ENCODE measurements around the gene WRAP73.
A peak's percentile ranks its signal among the peaks of the same experiment; 100 is the strongest.
"Not testable (repeated sequence)": the region's sequence is repeated elsewhere in the genome, so short reads cannot be mapped to it uniquely, and the experiment has no call there.

WRAP73 gene

DNA sequence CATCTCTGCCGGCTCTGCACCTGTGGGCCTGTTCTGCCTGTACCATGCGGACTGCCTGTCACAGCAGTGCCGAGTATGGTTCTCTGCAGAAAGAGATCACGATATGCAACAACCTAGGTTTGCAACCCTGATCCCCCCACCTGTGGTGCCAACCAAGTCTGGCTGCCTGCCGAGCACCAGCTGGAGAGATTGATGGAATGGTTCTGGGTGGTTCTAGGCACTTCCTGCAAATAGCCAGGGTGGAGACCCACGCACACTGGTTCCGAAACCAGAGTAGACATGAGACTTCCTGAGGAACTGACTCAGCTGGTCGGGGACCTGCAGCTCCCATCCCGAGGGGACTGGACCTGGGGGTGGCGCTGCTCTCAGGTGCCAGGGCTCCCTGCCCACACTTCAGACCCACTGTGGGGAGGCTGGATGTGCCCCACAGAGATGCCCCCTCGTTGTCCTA lies 19.7 kb downstream of the WRAP73 start:
- no peak for DNase-seq (ENCODE audit: low spot score)

DNA sequence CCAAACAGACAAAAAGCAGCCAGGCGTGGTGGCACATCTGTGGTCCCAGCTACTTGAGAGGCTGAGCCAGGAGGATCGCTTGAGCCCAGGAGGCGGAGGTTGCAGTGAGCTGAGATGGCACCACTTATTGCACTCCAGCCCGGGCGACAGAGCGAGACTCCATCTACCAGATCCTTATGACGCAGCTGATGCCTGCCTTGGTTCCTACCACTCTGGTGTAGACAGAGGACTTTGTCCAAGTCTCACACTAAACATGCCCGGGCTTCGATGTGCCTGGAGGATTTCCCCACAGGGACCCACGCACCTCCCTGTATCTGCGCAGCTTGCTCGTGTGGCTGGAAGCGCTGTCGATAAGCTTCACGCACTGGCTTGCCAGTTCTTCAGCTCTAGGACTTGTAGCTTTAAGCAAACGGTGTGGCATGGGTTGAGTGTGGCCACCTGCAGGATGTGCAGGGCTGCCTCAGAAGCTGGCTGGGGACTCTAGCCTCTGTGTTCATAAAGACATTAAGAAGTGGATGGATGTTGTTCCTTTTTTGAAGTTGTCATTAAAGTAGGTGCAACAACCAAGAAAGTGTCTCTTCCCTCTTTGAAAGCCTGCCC lies 20.2 kb downstream of the WRAP73 start:
- no peak for DNase-seq (ENCODE audit: low spot score)

DNA sequence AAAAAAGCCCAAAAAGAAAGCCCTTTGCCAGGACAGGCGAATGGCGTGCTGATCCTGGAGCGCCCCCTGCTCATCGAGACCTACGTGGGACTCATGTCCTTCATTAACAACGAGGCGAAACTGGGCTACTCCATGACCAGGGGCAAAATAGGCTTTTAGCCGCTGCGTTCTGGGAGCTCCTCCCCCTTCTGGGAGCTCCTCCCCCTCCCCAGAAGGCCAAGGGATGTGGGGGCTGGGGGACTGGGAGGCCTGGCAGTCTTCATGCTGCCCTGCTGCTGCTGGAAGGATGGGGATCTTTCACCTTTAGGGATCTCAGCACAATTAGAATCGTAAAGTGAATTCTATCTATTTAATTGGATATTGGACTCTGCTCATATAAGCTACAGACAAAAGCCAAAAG lies 21.5 kb downstream of the WRAP73 start:
- DNase-seq (ENCODE audit: low spot score) = no peak

DNA sequence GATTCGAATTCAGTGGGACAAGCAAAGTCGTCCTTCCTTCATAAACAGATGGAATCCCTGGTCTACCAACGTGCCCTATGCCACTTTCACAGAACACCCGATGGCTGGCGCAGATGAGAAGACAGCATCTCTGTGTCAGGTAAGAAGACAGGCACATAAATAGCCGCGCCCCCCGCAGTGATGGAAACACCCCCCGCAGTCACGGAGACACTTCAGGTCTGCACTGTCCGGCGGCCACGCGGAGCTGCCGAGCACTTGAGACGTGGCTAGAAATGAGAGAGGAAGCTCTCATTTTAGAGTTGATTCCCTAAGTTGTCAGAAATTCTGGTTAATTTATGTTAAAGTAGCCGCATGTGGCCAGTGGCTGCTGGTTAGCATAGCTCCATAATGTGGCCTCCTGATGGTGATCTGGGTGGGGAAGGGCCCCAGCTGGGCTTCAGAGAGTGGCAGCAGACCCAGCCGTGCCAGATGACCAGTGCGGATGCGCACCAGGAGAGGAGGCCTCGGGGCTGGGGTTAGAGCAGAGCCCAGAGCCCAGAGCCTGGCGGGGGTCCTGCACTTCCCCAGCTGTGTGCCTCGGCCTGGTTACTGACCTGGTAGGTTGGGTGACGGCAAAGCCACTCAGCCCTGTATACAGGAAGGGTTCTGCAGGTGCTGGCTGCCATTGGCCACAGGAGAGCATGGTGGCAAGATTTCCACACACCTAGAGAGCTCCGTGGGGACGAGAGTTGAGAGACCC lies 22.2 kb downstream of the WRAP73 start:
- no peak for DNase-seq (ENCODE audit: low spot score)

DNA sequence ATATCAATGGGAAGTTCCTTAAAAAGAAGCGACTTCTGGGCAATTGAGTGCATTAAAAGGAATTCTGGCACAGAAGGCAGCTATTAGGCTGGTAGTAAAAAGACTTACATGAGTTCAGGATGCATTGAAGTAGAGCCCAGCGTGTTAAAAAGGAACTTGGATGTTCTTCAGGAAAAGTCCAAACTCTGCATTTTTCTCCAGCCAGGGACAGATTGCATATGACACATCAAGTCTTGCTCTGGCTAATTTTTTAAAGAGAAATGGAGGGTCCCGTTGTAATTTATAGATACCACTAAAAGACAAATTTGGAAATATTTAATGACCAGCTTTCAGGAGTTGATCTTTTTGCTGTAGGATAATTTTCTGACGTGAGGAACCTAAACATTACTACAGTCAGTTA lies 23.9 kb downstream of the WRAP73 start:
- no peak for DNase-seq (ENCODE audit: low spot score)

DNA sequence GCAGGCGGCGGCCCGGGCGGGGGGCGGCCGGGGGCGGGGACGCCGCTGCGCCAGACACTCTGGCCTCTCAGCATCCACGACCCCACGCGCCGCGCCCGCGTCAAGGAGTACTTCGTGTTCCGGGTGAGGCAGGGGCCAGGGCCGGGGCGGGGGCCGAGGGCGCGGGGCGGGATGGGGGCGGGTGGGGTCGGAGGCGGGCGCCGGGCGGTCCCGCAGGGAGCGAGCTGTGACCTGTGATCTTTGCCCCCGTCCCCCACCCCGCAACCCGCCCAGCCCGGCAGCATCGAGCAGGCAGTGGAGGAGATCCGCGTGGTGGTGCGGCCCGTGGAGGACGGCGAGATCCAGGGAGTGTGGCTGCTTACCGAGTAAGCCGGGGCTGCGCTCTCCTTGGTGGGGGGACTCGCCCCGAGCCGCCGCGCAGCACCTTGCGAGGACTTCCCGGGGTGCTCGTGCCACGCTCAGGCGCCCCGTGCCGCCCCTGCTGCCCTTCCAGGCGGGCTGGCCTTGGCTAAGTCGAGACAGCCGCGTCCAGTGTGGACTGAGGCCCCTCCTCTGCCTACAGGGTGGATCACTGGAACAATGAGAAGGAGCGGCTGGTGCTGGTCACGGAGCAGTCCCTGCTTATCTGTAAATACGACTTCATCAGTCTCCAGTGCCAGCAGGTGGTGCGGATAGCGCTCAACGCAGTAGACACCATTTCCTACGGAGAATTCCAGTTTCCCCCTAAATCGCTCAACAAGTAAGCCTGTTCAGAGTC lies 24.6 kb downstream of the WRAP73 start:
- peak; percentile 19 for DNase-seq (ENCODE audit: low spot score)

DNA sequence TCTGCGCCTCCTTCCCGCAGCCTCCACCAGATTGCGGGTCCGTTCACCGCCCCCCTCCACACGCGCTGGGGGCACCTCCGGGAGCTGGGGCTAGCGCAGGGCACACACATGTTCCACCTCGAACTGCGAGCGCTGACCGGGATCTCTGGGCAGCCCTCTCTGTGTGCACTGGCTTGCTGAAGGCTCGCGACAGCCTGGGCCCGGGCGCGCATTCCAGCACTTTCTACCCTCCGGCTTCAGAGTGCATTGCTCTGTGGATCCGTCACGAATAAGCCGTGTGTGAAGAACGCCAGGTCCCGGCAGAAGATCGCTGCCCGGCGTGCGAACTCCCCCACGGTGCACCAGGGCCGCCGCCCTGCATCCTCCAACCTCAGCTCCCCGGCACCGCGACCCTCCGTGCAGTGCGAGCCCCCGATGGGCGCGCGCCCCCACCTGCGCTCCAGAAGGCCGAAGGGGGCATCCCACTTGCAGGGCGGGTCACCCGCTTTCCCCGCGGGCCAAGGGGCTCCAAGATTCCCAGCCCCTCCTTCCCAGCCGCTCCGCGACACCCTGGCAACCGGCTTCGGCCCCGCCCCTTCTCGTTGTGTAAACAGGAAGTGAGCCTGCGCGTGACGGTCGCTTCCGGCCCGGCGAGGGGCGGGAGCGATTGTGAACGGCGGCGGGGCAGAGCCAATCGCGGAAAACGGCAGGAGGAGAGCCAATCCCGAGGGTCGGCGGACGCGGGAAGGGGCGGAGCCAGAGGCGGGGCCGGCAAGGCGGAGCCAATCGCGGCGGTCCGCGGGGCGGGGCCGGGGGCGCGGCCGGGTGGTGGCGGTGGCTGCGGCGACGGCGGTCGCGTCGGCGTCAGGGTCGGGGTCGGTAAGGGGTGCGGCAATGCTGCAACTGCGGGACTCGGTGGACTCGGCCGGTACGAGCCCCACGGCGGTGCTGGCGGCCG lies 25.4 kb downstream of the WRAP73 start, which contains the start of gene TPRG1L:
TSS of gene TPRG1L (plus strand) at position 816 of the 937 bp plus-strand sequence. CDS start at position 874, 58 bp downstream.
- DNase-seq (ENCODE audit: low spot score) = peak; percentile 97

DNA sequence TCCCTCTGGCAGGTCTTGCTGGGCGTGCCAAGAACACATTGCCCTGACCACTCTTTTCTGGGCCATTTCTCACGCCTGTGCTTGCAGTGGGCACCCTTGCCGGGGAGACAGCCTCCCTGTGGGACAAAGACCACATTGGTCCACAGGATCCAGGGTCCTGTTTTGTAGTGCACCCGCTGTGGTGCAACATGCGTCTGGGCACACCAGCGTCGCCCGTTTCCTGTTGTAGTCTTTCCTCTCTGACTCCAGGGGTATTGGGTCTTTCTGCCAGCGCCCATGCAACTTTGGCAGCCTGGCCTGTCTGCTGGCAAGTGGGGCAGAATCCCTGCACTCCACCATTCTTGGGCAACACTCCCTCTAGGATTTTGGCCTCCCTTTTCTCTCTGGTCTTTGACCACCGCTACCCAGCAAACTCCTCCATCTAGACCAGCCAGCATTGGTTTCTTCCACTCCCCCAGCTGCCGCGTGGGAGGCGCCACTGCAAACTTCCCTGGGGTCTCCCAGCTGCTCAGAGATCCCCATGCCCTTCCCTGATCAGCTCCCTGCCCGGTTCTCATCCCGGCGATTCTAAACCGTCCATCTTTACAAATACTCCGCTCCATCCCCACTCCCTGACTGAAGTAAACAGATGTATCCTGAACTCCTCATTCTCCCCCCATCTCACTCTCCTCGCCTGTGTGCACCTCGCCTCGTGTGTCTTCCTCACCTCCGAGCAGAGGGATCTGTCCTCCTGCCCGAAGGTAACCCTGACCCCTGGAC lies 26.3 kb downstream of the WRAP73 start:
- no peak for DNase-seq (ENCODE audit: low spot score)

DNA sequence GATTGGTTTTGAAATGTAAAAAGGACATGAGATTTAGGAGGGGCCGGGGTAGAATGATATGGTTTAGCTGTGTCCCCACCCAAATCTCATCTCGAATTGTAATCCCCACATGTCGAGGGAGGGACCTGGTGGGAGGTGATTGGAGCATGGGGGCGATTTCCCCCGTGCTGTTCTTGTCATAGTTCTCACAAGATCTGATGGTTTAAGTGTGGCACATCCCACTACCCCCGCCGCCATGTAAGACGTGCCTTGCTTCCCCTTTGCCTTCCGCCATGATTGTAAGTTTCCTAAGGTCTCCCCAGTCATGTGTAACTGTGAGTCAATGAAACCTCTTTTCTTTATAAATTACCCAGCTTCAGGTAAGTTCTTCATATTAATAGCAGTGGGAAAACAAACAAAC lies 27.8 kb downstream of the WRAP73 start:
- DNase-seq (ENCODE audit: low spot score) = not testable (repeated sequence)

DNA sequence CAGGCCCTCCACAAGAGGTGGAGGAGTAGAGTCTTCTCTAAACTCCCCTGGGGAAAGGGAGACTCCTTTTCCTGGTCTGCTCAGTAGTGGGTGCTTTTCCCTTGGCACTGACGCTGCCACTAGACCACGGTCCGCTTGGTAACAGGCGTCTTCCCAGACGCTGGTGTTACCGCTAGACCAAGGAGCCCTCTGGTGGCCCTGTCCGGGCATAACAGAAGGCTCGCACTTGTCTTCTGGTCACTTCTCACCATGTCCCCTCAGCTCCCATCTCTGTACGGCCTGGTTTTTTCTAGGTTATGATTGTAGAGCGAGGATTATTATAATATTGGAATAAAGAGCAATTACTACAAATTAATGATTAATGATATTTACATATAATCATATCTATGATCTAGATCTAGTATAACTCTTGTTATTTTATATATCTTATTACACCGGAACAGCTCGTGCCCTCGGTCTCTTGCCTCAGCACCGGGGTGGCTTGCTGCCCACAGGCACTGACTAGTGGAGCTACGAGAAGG lies 28.7 kb downstream of the WRAP73 start:
- DNase-seq (ENCODE audit: low spot score) = not testable (repeated sequence)

DNA sequence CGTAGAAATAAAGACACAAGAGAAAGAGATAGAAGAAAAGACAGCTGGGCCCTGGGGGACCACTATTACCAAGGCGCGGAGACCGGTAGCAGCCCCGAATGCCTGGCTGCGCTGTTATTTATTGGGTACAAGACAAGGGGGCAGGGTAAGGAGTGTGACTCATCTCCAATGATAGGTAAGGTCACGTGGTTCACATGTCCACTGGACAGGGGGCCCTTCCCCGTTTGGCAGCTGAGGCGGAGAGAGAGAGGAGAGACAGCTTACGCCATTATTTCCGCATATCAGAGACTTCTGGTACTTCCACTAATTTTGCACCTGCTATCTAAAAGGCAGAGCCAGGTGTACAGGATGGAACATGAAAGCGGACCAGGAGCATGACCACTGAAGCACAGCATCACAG lies 29.2 kb downstream of the WRAP73 start:
- DNase-seq (ENCODE audit: low spot score) = no peak

DNA sequence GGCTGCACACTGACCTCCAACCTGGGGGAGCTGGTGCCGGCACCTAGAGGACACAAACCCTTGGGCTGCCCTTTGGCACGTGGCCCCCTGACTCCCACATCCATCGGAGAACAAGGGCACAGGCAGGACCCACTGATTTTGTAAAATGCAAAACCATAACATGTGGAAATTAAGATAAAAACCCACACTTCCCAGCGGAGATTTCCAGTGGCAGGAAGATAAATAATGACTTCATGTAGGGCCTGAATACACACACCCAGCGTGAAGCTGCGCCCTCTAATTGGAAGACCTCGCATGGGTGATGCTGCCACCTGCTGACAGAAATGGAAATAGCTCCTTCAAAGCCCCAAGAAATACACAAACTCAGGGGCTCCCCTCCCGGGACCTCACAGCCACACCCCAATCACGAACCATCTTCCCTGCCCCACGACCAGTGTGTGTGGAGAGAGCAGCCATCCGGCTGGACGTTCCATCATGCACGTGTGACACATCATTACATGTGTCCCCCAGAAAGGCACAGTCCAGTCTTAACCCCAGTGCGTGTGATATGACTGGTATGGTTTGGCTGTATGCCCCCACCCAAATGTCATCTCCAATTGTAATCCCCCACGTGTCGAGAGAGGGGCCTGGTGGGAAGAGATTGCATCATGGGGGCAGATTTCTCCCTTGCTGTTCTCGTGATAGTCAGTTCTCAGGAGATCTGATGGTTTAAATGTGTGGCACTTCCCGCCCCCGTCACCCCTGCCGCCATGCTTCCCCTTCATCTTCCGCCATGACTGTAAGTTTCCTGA lies 30.8 kb downstream of the WRAP73 start:
- DNase-seq (ENCODE audit: low spot score) = peak; percentile 77

DNA sequence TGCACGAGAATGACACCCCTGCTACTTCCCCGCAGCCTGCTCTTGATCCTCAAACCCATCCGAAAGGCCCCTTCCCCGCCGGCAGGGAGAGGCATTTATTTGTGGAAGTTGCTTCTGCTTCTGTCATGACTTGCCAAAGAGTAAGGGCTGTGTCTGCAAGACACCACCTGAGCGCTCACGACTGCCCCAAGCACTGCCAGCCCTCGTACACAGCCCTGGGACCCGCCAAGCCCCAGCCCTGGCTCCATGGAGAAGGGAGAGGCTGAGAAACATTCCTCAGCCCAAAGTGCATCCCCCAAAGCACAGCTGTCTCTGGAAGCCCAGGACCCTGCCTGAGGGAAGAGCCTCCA lies 31.4 kb downstream of the WRAP73 start:
- DNase-seq (ENCODE audit: low spot score) = no peak

DNA sequence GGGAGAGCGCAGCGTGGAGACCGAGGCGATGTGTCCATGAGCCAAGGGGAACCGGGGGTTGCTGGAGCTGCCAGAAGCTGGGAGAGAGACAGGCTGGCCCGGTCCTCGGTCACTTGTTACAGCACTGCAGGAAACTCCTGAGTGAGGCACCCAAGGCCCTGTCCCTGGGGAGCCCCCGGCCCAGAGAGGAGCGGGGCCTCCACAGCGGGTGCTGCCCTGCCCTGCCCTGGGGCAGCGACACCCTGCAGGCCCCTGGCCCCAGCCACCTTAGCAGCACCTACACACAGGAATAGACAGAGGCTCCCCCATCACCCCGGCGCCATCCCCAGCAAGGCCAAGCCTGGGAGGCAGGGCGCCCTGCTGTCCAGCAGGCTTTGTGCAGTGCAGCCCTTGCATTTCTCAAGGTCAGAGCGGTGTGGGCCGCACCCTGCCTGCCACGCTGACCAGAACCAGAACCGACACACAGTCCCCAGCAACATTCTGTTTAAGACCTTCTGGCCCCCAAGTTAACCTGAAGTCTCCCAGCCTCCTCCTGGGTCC lies 32.0 kb downstream of the WRAP73 start:
- DNase-seq (ENCODE audit: low spot score) = no peak

DNA sequence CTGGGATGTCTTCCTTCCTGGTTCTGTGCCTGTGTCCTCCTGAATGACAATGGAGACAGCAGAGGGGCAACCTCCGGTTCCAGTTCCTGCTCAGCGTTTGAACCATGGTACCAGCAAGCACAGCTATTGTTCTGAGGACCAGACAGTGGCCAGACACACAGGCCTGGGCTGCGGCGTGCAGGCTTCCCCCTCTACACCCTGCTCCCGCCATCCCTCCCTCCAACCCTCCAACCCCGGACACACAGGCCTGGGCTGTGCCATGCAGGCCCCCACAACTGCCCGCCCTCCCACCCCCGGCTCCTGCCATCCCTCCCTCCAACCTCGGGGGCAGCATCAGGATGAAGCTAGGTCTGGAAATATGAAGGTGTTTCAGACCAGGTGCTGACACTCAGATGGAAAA lies 33.0 kb downstream of the WRAP73 start:
- no peak for DNase-seq (ENCODE audit: low spot score)

DNA sequence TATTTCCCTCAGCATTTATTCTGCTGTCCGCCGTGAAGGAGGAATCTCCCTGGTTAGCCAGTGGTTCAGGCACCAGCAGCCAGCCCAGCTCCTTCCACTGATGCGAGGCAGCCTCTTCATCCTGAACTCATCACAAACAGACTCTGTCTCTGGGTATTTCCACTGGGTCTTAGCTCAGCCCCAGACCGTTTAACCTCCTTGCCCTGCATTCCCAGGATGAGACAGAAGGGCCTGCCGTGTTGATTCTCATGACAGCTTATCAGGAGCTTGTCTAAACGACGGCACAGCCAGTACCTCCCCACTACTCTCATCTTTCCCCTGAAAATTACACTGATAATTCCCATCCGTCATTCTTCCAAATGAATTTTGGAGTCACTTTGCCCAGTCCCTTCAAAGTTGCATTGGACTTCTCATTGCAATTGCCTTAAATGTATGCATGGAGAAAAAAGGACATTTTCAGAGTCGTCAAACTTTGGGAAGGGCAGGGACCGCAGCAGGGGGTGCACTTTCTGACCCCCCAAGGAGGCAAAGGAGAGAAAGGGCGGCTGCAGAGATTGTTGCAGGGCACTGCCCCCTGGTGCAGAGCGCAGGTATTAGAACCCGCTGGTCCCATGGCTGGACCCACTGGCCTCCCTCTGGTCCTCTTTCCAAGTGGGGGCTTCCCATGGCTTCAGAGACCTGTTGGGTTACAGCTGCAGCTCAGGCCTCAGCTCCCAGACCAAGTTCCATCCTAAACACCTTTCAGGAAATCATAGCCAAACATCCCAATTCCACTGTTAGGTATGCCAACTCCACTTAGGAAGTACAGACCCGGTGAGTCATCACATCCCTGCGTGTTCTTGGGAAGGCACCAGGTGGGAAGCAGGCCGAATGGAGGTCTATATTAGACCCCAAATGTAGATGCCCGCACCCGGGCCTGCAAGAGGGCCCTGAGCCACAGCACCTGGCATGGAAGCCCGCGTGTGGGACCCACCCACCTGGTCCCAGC lies 34.9 kb downstream of the WRAP73 start:
- no peak for DNase-seq (ENCODE audit: low spot score)

DNA sequence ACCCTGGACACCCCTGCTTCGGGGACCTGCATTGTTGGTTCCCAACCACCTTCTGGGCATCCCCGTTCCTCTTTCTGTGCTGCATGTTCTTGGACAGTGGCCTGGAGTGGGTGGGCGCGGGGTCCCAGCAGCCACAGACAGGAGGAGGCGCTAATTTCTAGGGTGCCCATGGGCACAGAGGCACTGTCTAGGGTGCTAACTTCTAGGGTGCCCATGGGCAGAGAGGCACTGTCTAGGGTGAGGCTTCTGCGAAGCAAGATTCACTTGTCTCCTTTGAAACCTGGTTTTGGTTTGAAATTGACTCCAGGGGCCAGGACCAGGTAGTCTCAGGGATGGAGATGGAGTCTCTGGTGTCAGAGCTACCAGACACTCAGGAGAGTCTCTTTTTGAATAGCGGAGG lies 37.8 kb downstream of the WRAP73 start:
- DNase-seq (ENCODE audit: low spot score) = no peak

DNA sequence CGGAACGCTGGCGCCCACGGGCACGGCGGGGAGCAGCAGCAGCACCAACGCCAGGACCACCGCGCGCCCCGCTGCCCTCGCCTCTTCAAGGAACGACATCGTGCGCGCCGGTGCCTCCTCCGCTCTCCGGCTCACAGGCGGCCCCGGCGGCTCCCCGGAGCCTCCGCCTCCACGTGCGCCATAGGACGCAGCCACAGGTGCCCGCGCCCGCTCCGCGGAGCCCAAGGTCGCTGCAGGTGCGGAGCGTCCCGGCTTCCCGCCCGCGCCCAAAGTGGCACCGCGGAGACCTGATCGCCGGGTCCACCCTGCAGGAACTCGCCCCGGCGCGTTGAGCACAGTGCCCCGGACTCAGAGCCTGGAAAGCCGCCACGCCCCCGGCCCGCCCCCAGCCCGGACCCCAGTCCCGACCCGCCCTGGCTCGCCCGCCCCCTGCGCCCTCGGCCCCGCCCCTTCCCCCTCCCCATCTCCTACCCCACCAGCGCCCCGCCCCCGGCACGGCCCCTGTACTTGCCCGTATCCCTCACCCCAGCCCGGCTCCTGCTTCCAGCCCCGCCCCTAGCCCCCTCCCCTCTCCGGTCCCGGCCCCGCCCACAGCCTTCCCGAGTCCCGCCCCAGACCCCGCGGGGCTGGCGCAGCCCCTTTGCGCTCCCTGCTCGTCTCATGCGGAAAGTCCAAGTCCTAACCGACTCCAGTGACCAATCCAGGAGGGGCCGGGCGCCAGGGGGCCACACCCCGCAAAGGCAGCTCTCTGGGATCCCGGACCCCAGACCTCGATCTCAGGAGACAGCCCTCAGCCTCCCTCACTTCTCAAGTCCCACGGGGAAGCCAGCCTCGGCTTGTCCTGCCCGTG lies 38.5 kb downstream of the WRAP73 start, which contains the start of gene MEGF6:
TSS of gene MEGF6 (minus strand) at position 339 of the 850 bp plus-strand sequence. CDS start at position 99, 240 bp downstream.
- peak; percentile 74 for DNase-seq (ENCODE audit: low spot score)
